Endothelial cell of umbilical vein (primary cell): ENCODE results near the gene PALB2. TPM values are rescaled to one million over a fixed set of nuclear protein-coding genes. Genes with fewer than 3 reads are reported as not detected.

ENCODE experiments used
- BruUV-seq: library from RNA; stranded (reverse); fragments of 400-500 nt; replicated peaks from 2 replicates; lab custom pipeline; 2021; lab: Mats Ljungman, UMichigan
- CTCF ChIA-PET: fragments of 300-600, 350-600 bp; sonication (Branson Sonifier 250); formaldehyde crosslinking; loops from one replicate; lab custom pipeline; 2021; ENCODE audit warnings: antibody characterized with exemption, inconsistent platforms; lab: Charles Lee
- POLR2A ChIA-PET: fragments of 300-600, 350-600 bp; sonication (Branson Sonifier 250); formaldehyde crosslinking; loops from one replicate; lab custom pipeline; 2021; ENCODE audit warnings: antibody characterized with exemption, inconsistent platforms; lab: Charles Lee
- DNase-seq: peaks from one replicate; pipeline ENCODE4 v3.0.0-alpha.2; 2011; ENCODE audit warnings: low read depth, low spot score
- FAIRE-seq: peaks from 2 replicates; lab custom pipeline; 2011; peaks lifted over from hg19 to GRCh38; lab: Jason Lieb, UNC
- H2AFZ ChIP-seq: 2 replicates; pipeline ENCODE4 v1.6.0; 2012; ENCODE audit warnings: low read depth, low read length, control low read depth, inconsistent platforms
- H3K27ac ChIP-seq: 2 replicates; pipeline ENCODE4 v1.5.1; 2011; ENCODE audit warnings: low read depth, mild to moderate bottlenecking, control low read depth, low read length, moderate library complexity; ENCODE audit not compliant: insufficient read depth
- H3K27me3 ChIP-seq, 2 experiments: 2 replicates each; pipeline versions ENCODE4 v1.6.0 to v1.6.1; 2011; ENCODE audit warnings: low read length in 2 of 2, mixed read lengths in 1 of 2; ENCODE audit not compliant: control insufficient read depth in 2 of 2, insufficient read depth in 2 of 2
- H3K36me3 ChIP-seq, 2 experiments: 2 replicates in 1 of 2; 3 replicates in 1 of 2; pipeline ENCODE4 v1.5.1; 2011; ENCODE audit warnings: low read length in 2 of 2, mild to moderate bottlenecking in 1 of 2, moderate library complexity in 1 of 2; ENCODE audit not compliant: control insufficient read depth in 2 of 2, insufficient read depth in 2 of 2; ENCODE audit errors: extremely low read depth in 1 of 2
- H3K4me1 ChIP-seq: 3 replicates; pipeline ENCODE4 v1.5.1; 2011; ENCODE audit warnings: mild to moderate bottlenecking, low read length; ENCODE audit not compliant: control insufficient read depth, insufficient read depth; ENCODE audit errors: extremely low read depth
- H3K4me2 ChIP-seq: 2 replicates; pipeline ENCODE4 v1.6.1; 2011; ENCODE audit warnings: low read length, control low read depth, mixed read lengths; ENCODE audit not compliant: insufficient read depth
- H3K4me3 ChIP-seq, 3 experiments: fragments of 200-600 bp in 1 of 3; sonication (generic), shearing (Covaris generic) in 1 of 3; replicated peaks in 1 of 3; 2 replicates each; pipeline ENCODE4 v1.5.1; 2011 to 2016; ENCODE audit warnings: control low read depth in 3 of 3, low read length in 3 of 3, mild to moderate bottlenecking in 2 of 3, inconsistent platforms in 1 of 3, low read depth in 1 of 3, moderate library complexity in 1 of 3; ENCODE audit not compliant: insufficient read depth in 1 of 3
- H3K79me2 ChIP-seq: 2 replicates; pipeline ENCODE4 v1.6.0; 2012; ENCODE audit warnings: low read length, inconsistent platforms; ENCODE audit not compliant: control insufficient read depth, insufficient read depth
- H3K9ac ChIP-seq: replicated peaks from 2 replicates; pipeline ENCODE3; 2011; ENCODE audit warnings: low read length, control low read depth; ENCODE audit not compliant: insufficient read depth; ENCODE audit errors: extremely low read depth
- H3K9me1 ChIP-seq: replicated peaks from 3 replicates; pipeline ENCODE4 v1.6.0; 2011; ENCODE audit warnings: mild to moderate bottlenecking, low read length; ENCODE audit not compliant: control insufficient read depth, insufficient read depth; ENCODE audit errors: extremely low read depth
- H3K9me3 ChIP-seq: replicated peaks from 2 replicates; pipeline ENCODE4 v1.5.1; 2012; ENCODE audit warnings: low read length, inconsistent platforms; ENCODE audit not compliant: control insufficient read depth, insufficient read depth
- H4K20me1 ChIP-seq: replicated peaks from 2 replicates; pipeline ENCODE3; 2011; ENCODE audit warnings: mild to moderate bottlenecking, low read length; ENCODE audit not compliant: control insufficient read depth, insufficient read depth; ENCODE audit errors: extremely low read depth
- CTCF ChIP-seq, 2 donors: IDR thresholded peaks; 1 replicate in 1 of 2; 2 replicates in 1 of 2; pipeline ENCODE4 v1.5.1; 2011; ENCODE audit warnings: low read length in 2 of 2, mild to moderate bottlenecking in 2 of 2, moderate library complexity in 2 of 2, control low read depth in 1 of 2, inconsistent platforms in 1 of 2, low read depth in 1 of 2; ENCODE audit not compliant: insufficient read depth in 1 of 2; ENCODE audit errors: extremely low read depth in 1 of 2
- FOS ChIP-seq: IDR thresholded peaks from 2 replicates; pipeline ENCODE4 v1.6.1; 2011; ENCODE audit warnings: mild to moderate bottlenecking, low read length, moderate library complexity, borderline replicate concordance; ENCODE audit not compliant: insufficient read depth
- JUN ChIP-seq: IDR thresholded peaks from 2 replicates; pipeline ENCODE4 v1.6.1; 2011; ENCODE audit warnings: borderline replicate concordance, low read depth; ENCODE audit not compliant: insufficient read length, insufficient read depth
- MAX ChIP-seq: IDR thresholded peaks from 2 replicates; pipeline ENCODE4 v1.6.1; 2011; ENCODE audit not compliant: insufficient read depth, insufficient read length
- MYC ChIP-seq: IDR thresholded peaks from one replicate; pipeline ENCODE4 v1.6.1; 2011; ENCODE audit warnings: mild to moderate bottlenecking, low read depth, low read length
- POLR2A ChIP-seq: IDR thresholded peaks from 2 replicates; pipeline ENCODE4 v1.6.1; 2012; ENCODE audit warnings: low read depth, mild to moderate bottlenecking, control low read depth, low read length
- POLR2AphosphoS5 ChIP-seq: IDR thresholded peaks from 2 replicates; pipeline ENCODE4 v1.6.1; 2012; ENCODE audit warnings: low read depth, mild to moderate bottlenecking, control low read depth, low read length, moderate library complexity; ENCODE audit not compliant: insufficient read depth
- dilution Hi-C: fragments of 300-500 bp; cut with MboI; formaldehyde crosslinking; loops from one replicate; pipeline ENCODE4 v1.15.0; 2019; ENCODE audit warnings: low sequenced_read_pairs; ENCODE audit not compliant: extremely low pct_ligation_motif_present
- intact Hi-C: fragments of 100-400 bp; cut with micrococcal nuclease; formaldehyde crosslinking; loops from one replicate; pipeline ENCODE4 v1.10.0; 2022
- polyA plus RNA-seq, 4 experiments: library from polyadenylated mRNA; depleted of rRNA in 3 of 4; stranded (reverse) in 3 of 4; unstranded in 1 of 4; fragments of >200 nt; gene quantifications; 2 replicates each; pipeline versions ENCODE4 v1.2.1 to v1.2.3, GENCODE V29; 2011 to 2012; ENCODE audit warnings: missing spikeins in 1 of 4
- total RNA-seq: library from RNA; stranded (reverse); gene quantifications from 2 replicates; pipeline ENCODE4 v1.2.3, GENCODE V29; 2021

Gene PALB2
- total and polyA plus RNA-seq, 2 donors (not counting 3 experiments of a cell fraction or from before 2014, with no cell fraction given), result 5.1 to 15.6 TPM

GRCh38 chr16:23629516-23629915 is 11.6 kb downstream of the PALB2 start:
- Histone ChIP-seq H3K36me3 (peaks cover 10 to 11% of the 10 kb centered on the region in 2 experiments), H3K4me1 (no peaks in the 10 kb centered on the region), H4K20me1 (no peaks in the 10 kb centered on the region), H3K27me3 (no peaks in the 10 kb centered on the region), H3K9ac (no peak overlapping the region), H3K9me3 (no peaks in the 10 kb centered on the region), H3K4me3 (no peak overlapping the region), H3K79me2 (peaks cover 6% of the 10 kb centered on the region), H2AFZ (no peak overlapping the region), H3K9me1 (no peaks in the 10 kb centered on the region), H3K27ac (no peak overlapping the region), H3K4me2 (no peak overlapping the region)
- dilution Hi-C loops, result no loop called here
- BruUV-seq, result no TSS peak
- FAIRE-seq (no peak), DNase-seq (no peak)
- no peak for TF ChIP-seq MAX
- no peak for TF ChIP-seq CTCF (IDR thresholded peaks at IDR 0.05; ENCODE audit: extremely low read depth in 1 of 2, insufficient read depth in 1 of 2, low read depth in 1 of 2, low read length in 2 of 2)
- TF ChIP-seq POLR2AphosphoS5, result no peak
- TF ChIP-seq FOS, result no peak
- no peak for TF ChIP-seq JUN
- no peak for TF ChIP-seq MYC
- TF ChIP-seq POLR2A, result no peak
- POLR2A ChIA-PET, result no interaction called here
- intact Hi-C loops, result no loop called here
- CTCF ChIA-PET, result interaction anchor here (1.0 kb wide), 1 partner anchor 33 kb away, joined by 3 read pairs; the partner anchor contains the start of gene NDUFAB1
